ENCODE measurements around the gene GP1BB. TPM values are rescaled to one million over a fixed set of nuclear protein-coding genes. Genes with fewer than 3 reads are reported as not detected.
A peak's percentile ranks its signal among the peaks of the same experiment; 100 is the strongest.

Gene GP1BB
- total and polyA plus RNA-seq, 2 experiments from 2014 or later, result 4.9 to 10.2 TPM

DNA sequence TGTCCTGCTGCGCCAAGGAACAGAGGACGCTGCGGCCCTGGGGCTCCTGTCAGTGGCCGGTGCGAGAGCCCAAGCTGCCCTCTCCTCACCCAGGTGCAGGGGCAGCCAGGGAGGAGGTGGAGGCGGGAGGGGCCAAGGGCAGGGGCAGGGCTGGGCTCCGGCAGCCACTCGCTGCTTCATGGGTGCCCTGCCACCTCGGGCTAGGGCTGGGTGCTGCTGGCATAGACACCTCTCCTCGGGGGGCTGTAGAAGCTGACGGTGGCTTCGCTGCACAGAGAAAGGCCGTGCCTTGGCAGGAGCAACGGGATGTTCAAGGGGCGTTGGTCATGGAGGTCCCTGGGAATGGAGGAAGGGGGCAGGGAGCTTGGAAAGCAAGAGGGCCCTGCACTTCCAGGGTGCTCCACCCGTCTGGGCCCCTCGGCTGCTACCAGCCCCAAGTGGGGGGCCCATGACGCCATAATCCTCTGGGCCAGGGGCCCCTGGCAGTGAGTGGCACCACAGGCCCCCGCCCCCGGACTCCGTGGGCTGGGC is 35.6 kb downstream of the GP1BB start:
- H3K9me3 ChIP-seq (ENCODE audit: low read depth), result no peaks in the 10 kb centered on the region
- 53 to 68% methylated on average over 16 of the region's 21 CpGs for WGBS, 2 experiments (ENCODE audit: low coverage in 1 of 2, low lambda C conversion rate in 2 of 2, missing lambda C conversion rate in 2 of 2)

GRCh38 chr22:19759427-19760057 is 36.2 kb downstream of the GP1BB start:
- peak; percentile 65 for DNase-seq
- peaks cover 20% of the 10 kb centered on the region; the same call in 1 of the 2 replicates for H3K27me3 ChIP-seq (replicated peaks; ENCODE audit: insufficient read depth)
- peak overlapping the region; percentile 72 for H2AFZ ChIP-seq
- peaks cover 10% of the 10 kb centered on the region; the same call in 1 of the 2 replicates for H3K4me1 ChIP-seq (ENCODE audit: insufficient read depth)
- no peaks in the 10 kb centered on the region for H3K36me3 ChIP-seq (ENCODE audit: low read depth)
- H3K9me2 ChIP-seq (ENCODE audit: insufficient read depth), result no peaks in the 10 kb centered on the region
- peak overlapping the region; percentile 67 for H3K4me3 ChIP-seq
- H3K27ac ChIP-seq, result peak overlapping the region; percentile 13; the same call in 1 of the 2 replicates
- TF ChIP-seq EZH2 (IDR thresholded peaks at IDR 0.05; ENCODE audit: insufficient read depth, poor library complexity, severe bottlenecking) (no peak), EZH2phosphoT487 (IDR thresholded peaks at IDR 0.05; ENCODE audit: insufficient read depth, low read depth) (0 out of 2 replicates have a peak, but pooled peaks have one; percentile 58)
- WGBS, 2 experiments (ENCODE audit: low coverage in 1 of 2, low lambda C conversion rate in 2 of 2, missing lambda C conversion rate in 2 of 2), result 3 to 4% methylated on average over 16 to 38 of the region's 43 CpGs
- in situ Hi-C loops (cut with MboI), result no loop called here
- H4K20me1 ChIP-seq (ENCODE audit: insufficient read depth), result no peaks in the 10 kb centered on the region
- peaks cover 26% of the 10 kb centered on the region for H3K79me2 ChIP-seq (ENCODE audit: insufficient read depth)
- peak overlapping the region; percentile 60 for H3K4me2 ChIP-seq (ENCODE audit: unreplicated experiment)
- H3K9me3 ChIP-seq (ENCODE audit: low read depth), result no peaks in the 10 kb centered on the region
- peak overlapping the region; percentile 62 for H3K9ac ChIP-seq
- H3F3A ChIP-seq (ENCODE audit: insufficient read depth), result 0 out of 2 replicates have a peak, but pooled peaks cover 5% of the 10 kb centered on the region

More for the DNA sequence above, 35.6 kb downstream of the GP1BB start:
- peaks cover 25% of the 10 kb centered on the region for H3K79me2 ChIP-seq (ENCODE audit: insufficient read depth)
- no peaks in the 10 kb centered on the region for H3K9me2 ChIP-seq (ENCODE audit: insufficient read depth)
- H2AFZ ChIP-seq, result peak overlapping the region; percentile 72
- peaks cover 10% of the 10 kb centered on the region; the same call in 1 of the 2 replicates for H3K4me1 ChIP-seq (ENCODE audit: insufficient read depth)
- no peaks in the 10 kb centered on the region for H4K20me1 ChIP-seq (ENCODE audit: insufficient read depth)
- no peaks in the 10 kb centered on the region for H3K36me3 ChIP-seq (ENCODE audit: low read depth)
- no peak for DNase-seq
- no peak for TF ChIP-seq EZH2 (IDR thresholded peaks at IDR 0.05; ENCODE audit: insufficient read depth, poor library complexity, severe bottlenecking)
- TF ChIP-seq EZH2phosphoT487 (IDR thresholded peaks at IDR 0.05; ENCODE audit: insufficient read depth, low read depth), result no peak
- peaks cover 24% of the 10 kb centered on the region; the same call in 1 of the 2 replicates for H3K27me3 ChIP-seq (replicated peaks; ENCODE audit: insufficient read depth)
- H3F3A ChIP-seq (ENCODE audit: insufficient read depth), result 0 out of 2 replicates have a peak, but pooled peaks cover 5% of the 10 kb centered on the region
- in situ Hi-C loops (cut with MboI), result no loop called here
- H3K27ac ChIP-seq, result no peak overlapping the region
- H3K4me3 ChIP-seq, result peak overlapping the region; percentile 67
- peak overlapping the region; percentile 62; the same call in 1 of the 2 replicates for H3K9ac ChIP-seq
- H3K4me2 ChIP-seq (ENCODE audit: unreplicated experiment), result peak overlapping the region; percentile 60

DNA sequence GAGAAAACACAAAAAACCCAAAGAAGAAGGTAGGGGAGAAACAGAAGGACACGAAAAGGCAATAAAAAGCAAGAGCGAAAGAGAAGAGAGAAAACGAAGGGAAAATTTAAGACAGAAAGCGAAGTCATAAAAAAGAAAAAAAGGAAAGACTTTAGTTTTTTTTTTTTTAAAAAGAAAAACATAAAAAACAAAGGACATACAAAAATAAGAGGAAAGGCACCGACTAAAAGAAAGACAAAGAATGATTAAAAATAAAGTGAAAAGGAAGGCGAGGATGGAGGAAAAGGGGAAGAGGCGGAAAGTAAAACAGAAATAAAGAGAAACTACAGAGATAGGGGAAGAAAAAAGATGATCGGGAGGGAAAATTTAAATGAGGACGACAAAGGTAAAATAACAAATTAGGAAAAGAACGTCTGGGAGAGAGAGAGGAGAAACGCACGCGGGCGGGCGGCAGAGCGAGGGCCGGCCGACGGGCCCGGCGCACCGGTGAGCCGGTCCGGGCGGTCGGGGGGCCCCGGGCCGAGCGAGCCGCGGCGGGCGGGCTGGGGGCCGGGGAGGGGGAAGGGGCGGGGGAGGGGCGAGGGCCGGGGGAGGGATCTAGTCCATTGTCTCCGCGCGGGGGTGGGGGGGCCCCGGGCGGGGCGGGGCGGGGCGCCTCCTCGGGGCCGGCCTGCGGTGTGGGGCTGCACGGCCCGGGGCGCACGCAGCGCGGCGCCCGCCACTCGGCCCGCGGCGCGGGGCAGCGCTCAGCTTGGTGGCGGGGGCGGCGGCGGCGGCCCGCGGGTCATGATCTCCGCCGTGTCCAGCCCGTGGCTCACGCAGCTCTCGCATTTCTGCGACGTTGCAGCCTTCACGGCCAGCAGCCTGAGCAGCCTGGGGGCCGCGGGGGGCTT is 37.0 kb downstream of the GP1BB start, which contains the start of gene TBX1:
TSS of gene TBX1 (plus strand) at position 721 of the 893 bp plus-strand sequence. CDS start at position 787, 66 bp downstream.
- Histone ChIP-seq H3F3A (ENCODE audit: insufficient read depth) (0 out of 2 replicates have a peak, but pooled peaks cover 5% of the 10 kb centered on the region), H3K36me3 (ENCODE audit: low read depth) (no peaks in the 10 kb centered on the region), H3K9me2 (ENCODE audit: insufficient read depth) (no peaks in the 10 kb centered on the region), H2AFZ (peak within 1 kb of the TSS; percentile 72), H3K4me1 (ENCODE audit: insufficient read depth) (peaks cover 6% of the 10 kb centered on the region; the same call in 1 of the 2 replicates), H3K4me2 (ENCODE audit: unreplicated experiment) (peak within 1 kb of the TSS; percentile 91), H3K9me3 (ENCODE audit: low read depth) (no peaks in the 10 kb centered on the region), H3K79me2 (ENCODE audit: insufficient read depth) (peaks cover 26% of the 10 kb centered on the region), H3K27me3 (replicated peaks; ENCODE audit: insufficient read depth) (peaks cover 12% of the 10 kb centered on the region; the same call in 1 of the 2 replicates), H3K4me3 (peak within 1 kb of the TSS; percentile 70), H3K27ac (peak within 1 kb of the TSS; percentile 29), H4K20me1 (ENCODE audit: insufficient read depth) (no peaks in the 10 kb centered on the region), H3K9ac (peak within 1 kb of the TSS; percentile 79)
- TF ChIP-seq EZH2phosphoT487 (IDR thresholded peaks at IDR 0.05; ENCODE audit: insufficient read depth, low read depth) (peak; percentile 65; the same call in 1 of the 2 replicates), EZH2 (IDR thresholded peaks at IDR 0.05; ENCODE audit: insufficient read depth, poor library complexity, severe bottlenecking) (peak; percentile 93)
- in situ Hi-C loops (cut with MboI), result no loop called here
- peak; percentile 56 for DNase-seq
- 4 to 9% methylated on average over 15 to 43 of the region's 79 CpGs for WGBS, 2 experiments (ENCODE audit: low coverage in 1 of 2, low lambda C conversion rate in 2 of 2, missing lambda C conversion rate in 2 of 2)
